Measurements from ENCODE around the gene CRYL1. TPM values are rescaled to one million over a fixed set of nuclear protein-coding genes. Genes with fewer than 3 reads are reported as not detected.

The CRYL1 gene
- total and polyA plus RNA-seq, 2 donors (not counting 1 experiment from before 2014, with no cell fraction given) = 6.5 to 15.1 TPM

DNA sequence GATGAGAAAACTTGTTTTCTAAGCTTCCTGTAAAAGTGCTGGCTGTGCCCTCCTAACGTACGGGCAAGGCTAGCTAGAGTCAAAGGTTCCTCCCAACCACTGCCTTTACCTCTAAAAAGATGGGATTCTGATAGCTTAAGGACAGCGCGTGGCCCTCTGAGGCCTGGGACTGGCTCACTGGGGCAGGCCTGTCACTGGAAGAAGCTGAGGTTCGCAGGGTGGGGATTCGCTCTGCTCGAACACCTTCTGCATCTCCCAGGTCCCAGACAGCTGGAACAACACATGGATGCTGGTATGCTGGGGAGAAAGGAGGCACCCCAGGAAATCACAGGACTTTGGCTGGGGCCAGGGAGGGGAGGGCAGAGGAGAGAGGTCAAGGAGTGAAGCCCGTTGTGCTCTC lies 53.1 kb downstream of the CRYL1 start:
- Histone ChIP-seq H3K79me2 (ENCODE audit: control insufficient read depth, insufficient read depth, low read length) (no peaks in the 10 kb centered on the region), H4K20me1 (ENCODE audit: control insufficient read depth, insufficient read depth, low read length, poor library complexity, severe bottlenecking) (no peaks in the 10 kb centered on the region), H3K4me1 (ENCODE audit: control insufficient read depth in 2 of 2, insufficient read depth in 2 of 2, low read length in 2 of 2) (peaks cover 22 to 25% of the 10 kb centered on the region in 2 donors), H3K27ac (ENCODE audit: low read length in 2 of 2) (no peak overlapping the region), H3K4me2 (replicated peaks; ENCODE audit: low read depth, low read length, poor library complexity, severe bottlenecking) (no peak overlapping the region), H3K9ac (ENCODE audit: low read length) (no peak overlapping the region), H3K27me3 (replicated peaks in 1 of 4; ENCODE audit: control extremely low read depth in 1 of 4, control insufficient read depth in 3 of 4, insufficient read depth in 4 of 4, low read length in 3 of 4) (no peaks in the 10 kb centered on the region), H3K9me3 (ENCODE audit: control extremely low read depth in 1 of 3, control insufficient read depth in 2 of 3, insufficient read depth in 1 of 3, low read length in 2 of 3) (peaks cover 0 to 18% (median 0%) of the 10 kb centered on the region in 3 donors), H2AFZ (ENCODE audit: insufficient read depth, low read depth, low read length, poor library complexity, severe bottlenecking) (peak overlapping the region; percentile 27), H3K36me3 (replicated peaks in 1 of 2; ENCODE audit: control extremely low read depth in 1 of 2, control insufficient read depth in 1 of 2, extremely low read depth in 1 of 2, insufficient read depth in 2 of 2, low read length in 1 of 2) (no peaks in the 10 kb centered on the region), H3K4me3 (ENCODE audit: control extremely low read depth in 1 of 5, extremely low read depth in 1 of 5, insufficient read depth in 1 of 5, low read depth in 2 of 5, low read length in 4 of 5) (no peak overlapping the region)
- Mint-ChIP-seq H3K27me3 (no peaks in the 10 kb centered on the region), H3K27ac (no peak overlapping the region), H3K4me1 (peaks cover 28% of the 10 kb centered on the region), H3K4me3 (no peak overlapping the region), H3K9me3 (ENCODE audit: insufficient read depth) (no peaks in the 10 kb centered on the region)
- DNase-seq (no peak), ATAC-seq (ENCODE audit: low read depth) (no peak)
- WGBS (ENCODE audit: insufficient coverage) = 92% methylated on average over 6 of the region's 8 CpGs
- TF ChIP-seq, protein P1, sequence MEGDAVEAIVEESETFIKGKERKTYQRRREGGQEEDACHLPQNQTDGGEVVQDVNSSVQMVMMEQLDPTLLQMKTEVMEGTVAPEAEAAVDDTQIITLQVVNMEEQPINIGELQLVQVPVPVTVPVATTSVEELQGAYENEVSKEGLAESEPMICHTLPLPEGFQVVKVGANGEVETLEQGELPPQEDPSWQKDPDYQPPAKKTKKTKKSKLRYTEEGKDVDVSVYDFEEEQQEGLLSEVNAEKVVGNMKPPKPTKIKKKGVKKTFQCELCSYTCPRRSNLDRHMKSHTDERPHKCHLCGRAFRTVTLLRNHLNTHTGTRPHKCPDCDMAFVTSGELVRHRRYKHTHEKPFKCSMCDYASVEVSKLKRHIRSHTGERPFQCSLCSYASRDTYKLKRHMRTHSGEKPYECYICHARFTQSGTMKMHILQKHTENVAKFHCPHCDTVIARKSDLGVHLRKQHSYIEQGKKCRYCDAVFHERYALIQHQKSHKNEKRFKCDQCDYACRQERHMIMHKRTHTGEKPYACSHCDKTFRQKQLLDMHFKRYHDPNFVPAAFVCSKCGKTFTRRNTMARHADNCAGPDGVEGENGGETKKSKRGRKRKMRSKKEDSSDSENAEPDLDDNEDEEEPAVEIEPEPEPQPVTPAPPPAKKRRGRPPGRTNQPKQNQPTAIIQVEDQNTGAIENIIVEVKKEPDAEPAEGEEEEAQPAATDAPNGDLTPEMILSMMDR (IDR thresholded peaks at IDR 0.05) = no peak
- TF ChIP-seq EZH2 (IDR thresholded peaks at IDR 0.05; ENCODE audit: borderline replicate concordance, insufficient read depth, low read depth, low read length, poor library complexity, severe bottlenecking) = no peak
- ChIA-PET POLR2A (no interaction called here), CTCF (no interaction called here)
- intact Hi-C loops (cut with micrococcal nuclease) = no loop called here

DNA sequence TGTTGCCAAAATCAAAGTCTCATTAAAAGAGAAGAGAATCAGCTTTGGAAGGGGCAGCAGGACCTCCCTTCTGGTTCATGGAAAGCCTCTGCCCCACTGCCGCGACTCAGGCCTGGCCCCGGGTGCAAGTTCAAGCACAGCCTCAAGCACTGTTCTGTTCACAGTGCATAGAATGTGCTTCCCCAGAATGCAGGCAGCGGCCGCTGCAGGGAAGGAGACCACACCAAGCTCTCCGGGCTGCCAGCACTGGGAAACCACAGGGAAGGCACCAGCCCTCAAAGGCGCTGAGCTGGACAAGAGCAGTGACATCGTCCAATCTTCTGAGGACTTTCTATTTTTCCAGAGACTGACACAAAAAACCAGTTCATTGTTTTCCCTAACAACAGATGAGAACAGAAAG lies 55.5 kb downstream of the CRYL1 start:
- H3K4me1 ChIP-seq (ENCODE audit: control insufficient read depth in 2 of 2, insufficient read depth in 2 of 2, low read length in 2 of 2) = peaks cover 5 to 6% of the 10 kb centered on the region in 2 donors
- H3K79me2 ChIP-seq (ENCODE audit: control insufficient read depth, insufficient read depth, low read length) = no peaks in the 10 kb centered on the region
- WGBS (ENCODE audit: insufficient coverage) = 96% methylated on average over 7 of the region's 8 CpGs
- H3K27ac ChIP-seq (ENCODE audit: low read length in 2 of 2) = no peak overlapping the region
- Mint-ChIP-seq H3K27me3 (no peaks in the 10 kb centered on the region), H3K9me3 (ENCODE audit: insufficient read depth) (no peaks in the 10 kb centered on the region), H3K4me3 (no peak overlapping the region), H3K27ac (no peak overlapping the region), H3K4me1 (peaks cover 9% of the 10 kb centered on the region)
- ATAC-seq (ENCODE audit: low read depth) (no peak), DNase-seq (no peak)
- no peaks in the 10 kb centered on the region for H3K27me3 ChIP-seq (replicated peaks in 1 of 4; ENCODE audit: control extremely low read depth in 1 of 4, control insufficient read depth in 3 of 4, insufficient read depth in 4 of 4, low read length in 3 of 4)
- POLR2A ChIA-PET = no interaction called here
- H3K4me2 ChIP-seq (replicated peaks; ENCODE audit: low read depth, low read length, poor library complexity, severe bottlenecking) = no peak overlapping the region
- H3K4me3 ChIP-seq (ENCODE audit: control extremely low read depth in 1 of 5, extremely low read depth in 1 of 5, insufficient read depth in 1 of 5, low read depth in 2 of 5, low read length in 4 of 5) = no peak overlapping the region
- no peaks in the 10 kb centered on the region for H3K36me3 ChIP-seq (replicated peaks in 1 of 2; ENCODE audit: control extremely low read depth in 1 of 2, control insufficient read depth in 1 of 2, extremely low read depth in 1 of 2, insufficient read depth in 2 of 2, low read length in 1 of 2)
- CTCF ChIA-PET = no interaction called here
- H3K9me3 ChIP-seq (ENCODE audit: control extremely low read depth in 1 of 3, control insufficient read depth in 2 of 3, insufficient read depth in 1 of 3, low read length in 2 of 3) = peaks cover 0 to 5% (median 0%) of the 10 kb centered on the region in 3 donors
- intact Hi-C loops (cut with micrococcal nuclease) = no loop called here
- TF ChIP-seq EZH2 (IDR thresholded peaks at IDR 0.05; ENCODE audit: borderline replicate concordance, insufficient read depth, low read depth, low read length, poor library complexity, severe bottlenecking) = no peak
- TF ChIP-seq, protein P1 (IDR thresholded peaks at IDR 0.05) = no peak
- no peak overlapping the region for H3K9ac ChIP-seq (ENCODE audit: low read length)
- no peak overlapping the region for H2AFZ ChIP-seq (ENCODE audit: insufficient read depth, low read depth, low read length, poor library complexity, severe bottlenecking)
- no peaks in the 10 kb centered on the region for H4K20me1 ChIP-seq (ENCODE audit: control insufficient read depth, insufficient read depth, low read length, poor library complexity, severe bottlenecking)
